HG03280 (cell line): ENCODE results near the gene GABRR1.
"Not testable (repeated sequence)": the region's sequence is repeated elsewhere in the genome, so short reads cannot be mapped to it uniquely, and the experiment has no call there.

Experiments used
- ATAC-seq: cut with Tn5 transposase; IDR thresholded peaks from one replicate; pipeline ENCODE4 v1.9.1; 2021; ENCODE audit warnings: mild to moderate bottlenecking, moderate library complexity; ENCODE audit not compliant: unreplicated experiment

Gene GABRR1

DNA sequence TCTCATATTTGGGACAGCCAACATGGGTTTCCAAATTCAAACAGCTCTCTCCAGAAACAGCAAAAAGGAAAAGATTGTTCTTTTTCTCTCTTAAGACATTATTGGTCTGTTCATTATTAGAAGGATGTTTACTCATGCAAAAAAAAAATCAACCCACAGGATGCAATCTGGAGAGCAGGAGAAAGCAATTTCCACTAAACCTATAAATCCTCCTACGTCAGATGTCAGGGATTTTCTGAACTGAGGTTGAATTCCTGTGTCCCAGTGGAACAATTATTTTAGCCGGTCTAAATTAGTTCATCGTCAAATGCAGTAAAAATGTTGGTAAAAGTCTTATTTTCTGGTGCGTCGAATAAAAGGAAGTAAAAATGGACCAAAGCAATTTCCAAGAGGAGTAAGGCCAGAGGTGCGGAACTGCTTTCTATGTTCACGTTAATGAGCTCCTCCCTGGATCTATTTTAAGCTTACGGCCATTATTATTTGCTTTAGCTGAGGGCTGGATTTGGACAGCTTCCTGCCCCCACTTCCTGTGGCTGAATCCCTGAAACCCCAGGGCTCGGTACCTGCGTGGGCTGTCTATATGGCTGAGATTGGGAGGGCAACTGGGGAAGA is at the start of gene GABRR1:
TSS of gene GABRR1 (minus strand) at position 60 of the 612 bp plus-strand sequence. CDS start at position 24, 36 bp downstream.
- ATAC-seq, result no peak

DNA sequence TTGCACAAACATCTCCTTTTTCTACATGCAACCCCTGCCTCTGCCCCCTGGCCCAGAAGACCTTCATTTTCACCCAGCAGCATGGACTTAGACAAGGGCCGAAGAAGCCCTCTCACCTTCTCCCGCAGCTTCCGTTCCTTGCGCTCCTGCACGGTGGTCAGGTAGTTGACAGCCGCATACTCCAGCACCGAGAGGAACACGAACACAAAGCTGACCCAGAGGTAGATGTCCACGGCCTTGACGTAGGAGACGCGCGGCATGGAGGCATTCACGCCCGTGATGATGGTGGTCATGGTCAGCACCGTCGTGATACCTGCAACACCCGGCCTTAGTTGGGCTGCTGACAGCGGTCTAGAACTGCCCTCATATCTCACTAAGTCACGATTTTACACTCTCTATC is 47.1 kb upstream of the GABRR1 start:
- ATAC-seq, result no peak

DNA sequence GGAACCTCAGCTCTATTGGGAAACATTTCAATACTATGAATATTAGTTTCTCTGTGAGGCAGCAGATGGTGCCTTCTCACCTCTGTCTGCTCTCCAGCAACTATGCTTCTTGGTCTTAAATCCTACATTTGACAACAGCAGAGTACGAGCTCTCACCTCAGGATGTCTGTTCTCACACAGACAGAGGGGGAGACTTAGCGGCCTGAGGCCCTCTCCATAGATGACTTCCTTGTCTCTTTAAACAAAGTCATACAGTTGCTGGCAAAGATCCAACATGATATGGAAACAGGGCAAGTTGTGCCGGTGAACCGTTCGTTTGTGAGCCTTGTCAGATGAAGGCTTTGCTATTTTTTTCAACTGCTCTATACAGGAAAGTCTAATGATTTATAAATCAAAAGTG is 43.7 kb upstream of the GABRR1 start:
- ATAC-seq, result no peak

DNA sequence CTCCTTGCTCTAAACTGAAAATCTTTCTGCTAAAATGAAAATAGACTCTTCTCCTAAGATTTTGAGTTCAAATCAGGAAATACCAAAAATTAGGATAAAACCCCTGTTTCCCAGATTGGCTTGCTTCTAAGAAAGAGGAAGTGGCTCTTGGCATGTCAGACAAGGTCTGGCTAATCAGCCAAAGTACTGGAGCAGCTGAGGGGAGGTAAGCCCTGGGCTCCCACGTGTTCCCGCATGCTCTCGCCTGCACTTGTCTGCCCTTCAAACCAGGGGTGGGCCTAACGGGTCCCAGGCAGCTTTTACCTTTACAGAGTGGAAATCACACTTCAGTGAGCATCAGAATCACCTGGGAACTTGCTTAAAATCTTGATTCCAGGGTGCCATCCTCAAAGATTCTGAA is 43.2 kb upstream of the GABRR1 start:
- ATAC-seq, result no peak

DNA sequence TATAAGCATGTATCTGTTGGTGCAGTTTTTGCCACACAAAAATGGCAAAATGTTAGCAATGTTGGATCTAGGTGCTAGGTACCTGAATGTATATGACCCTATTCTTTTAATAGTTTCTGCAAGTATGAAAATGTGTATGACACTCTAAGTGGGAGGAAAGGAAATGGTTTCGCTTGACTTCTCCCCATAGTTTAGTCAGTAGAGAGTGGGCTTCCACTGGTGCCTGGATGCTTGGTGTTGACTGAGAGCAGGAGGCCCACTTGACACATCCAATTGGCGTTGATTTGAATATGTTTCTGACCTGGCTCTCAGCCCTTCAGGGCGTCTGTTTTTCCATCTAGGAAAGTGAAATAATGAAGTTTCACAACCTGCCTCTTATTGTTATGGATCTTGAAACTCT is 41.8 kb upstream of the GABRR1 start:
- ATAC-seq, result no peak

DNA sequence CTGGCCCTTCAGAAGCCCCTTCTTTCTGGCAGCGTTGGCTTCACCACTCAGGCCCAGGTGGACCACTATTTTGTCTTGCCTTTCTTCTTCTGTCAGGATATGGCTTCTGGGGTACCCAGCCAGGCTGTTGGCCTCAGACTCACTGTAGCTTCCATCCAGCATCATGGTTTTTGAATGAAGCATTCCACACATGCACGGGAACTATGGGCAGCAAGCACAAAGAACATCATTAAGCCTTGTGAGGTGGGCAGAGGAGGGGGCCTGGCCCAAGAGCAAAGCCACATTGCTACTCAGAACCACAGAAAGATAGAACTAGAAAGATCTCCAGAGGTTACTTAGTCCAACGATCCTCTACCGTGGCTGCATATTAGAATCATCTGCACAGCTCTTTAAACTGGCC is 40.6 kb upstream of the GABRR1 start:
- ATAC-seq, result no peak

DNA sequence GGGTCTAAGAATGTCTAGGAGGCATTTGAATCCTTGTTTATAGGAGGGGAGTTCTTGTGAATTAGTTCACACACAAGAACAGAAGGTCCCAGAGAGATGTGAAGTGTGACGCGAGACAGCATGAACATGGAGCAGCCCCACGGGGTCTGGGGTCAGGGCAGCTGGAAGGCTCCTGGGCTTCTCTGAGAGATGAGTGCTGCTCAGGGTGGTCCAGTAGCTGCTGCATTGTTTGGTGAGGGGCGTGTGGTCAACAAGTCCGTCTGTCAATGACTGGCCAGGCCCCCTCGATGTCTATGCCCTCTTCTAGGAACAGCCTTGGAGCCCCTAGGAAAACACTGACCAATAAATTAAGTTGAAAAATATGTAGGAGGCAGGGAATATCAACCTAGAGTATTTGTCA is 40.2 kb upstream of the GABRR1 start:
- ATAC-seq, result no peak

DNA sequence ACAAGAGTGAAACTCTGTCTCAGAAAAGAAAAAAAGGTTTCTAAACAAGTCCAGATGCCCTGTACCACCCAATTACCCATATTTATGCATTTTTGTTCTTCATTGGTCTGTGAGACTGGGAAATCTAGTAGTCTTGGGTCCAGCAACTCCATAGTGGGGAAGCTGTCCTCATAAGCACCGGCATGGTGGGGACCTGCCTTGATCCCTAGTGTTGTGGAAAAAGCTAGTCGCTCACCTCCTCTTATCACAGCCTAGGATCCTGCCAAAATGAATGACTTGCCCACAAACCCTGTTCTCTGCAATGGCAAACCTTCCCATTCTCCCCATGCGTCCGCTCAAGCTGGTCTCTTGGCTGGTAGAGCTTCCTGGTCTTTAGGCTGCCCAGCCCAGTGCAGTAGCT is 38.3 kb upstream of the GABRR1 start:
- no peak for ATAC-seq

DNA sequence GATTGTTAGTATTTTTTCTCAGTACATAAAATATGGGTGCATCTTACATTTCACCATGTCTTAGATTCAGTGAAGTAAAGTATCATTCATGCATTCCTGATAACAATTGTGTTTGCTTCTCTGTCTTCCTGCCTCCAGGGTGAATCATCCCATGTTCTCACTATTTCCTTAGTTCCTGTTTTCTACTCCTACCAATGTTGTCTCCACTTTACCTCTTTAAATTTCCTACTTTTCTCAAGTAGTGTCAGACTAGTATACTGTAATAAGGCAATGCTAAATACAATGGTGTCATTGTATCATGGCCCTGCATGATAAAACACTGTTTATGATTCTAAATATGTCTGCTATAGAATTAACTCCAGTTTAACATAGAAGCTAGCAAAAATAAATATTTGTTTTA is 37.4 kb upstream of the GABRR1 start:
- no peak for ATAC-seq

DNA sequence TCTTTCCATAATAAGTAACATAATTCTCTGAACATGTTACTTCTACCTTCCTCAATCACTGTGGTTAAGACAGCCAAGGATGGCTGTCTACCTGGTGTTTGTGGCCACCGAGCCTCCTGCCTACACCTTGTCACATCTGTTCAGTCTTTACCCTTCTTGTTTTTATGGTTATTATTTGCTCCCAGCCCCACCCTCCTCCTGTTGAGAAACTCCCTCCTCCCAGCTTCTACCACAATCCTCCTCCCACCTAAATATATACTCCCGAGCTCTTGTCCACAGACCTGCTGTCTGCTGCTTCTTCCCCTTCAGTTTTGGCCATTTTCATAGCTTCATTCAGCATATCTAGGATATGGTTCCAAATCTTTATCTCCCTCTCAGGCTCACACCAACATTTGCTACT is 35.7 kb upstream of the GABRR1 start:
- no peak for ATAC-seq

DNA sequence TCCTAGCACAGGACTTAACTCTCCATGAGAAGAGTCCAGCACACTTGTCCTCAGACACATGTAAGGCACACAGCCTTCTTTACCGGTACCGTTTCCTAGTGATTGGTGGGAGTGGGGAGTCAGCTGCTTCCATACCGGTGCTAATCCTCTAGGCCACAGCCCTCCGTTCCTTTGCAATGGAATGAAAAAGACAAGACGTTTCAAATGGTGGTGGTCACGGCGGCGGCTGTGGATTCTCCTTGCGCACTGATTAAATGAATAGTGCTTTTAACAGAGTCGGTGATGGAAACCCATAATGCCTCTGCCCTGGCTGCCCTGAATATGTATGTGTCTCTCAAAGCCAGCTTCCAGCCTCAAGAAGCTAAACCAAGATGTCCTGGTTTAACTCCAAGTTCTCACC is 34.8 kb upstream of the GABRR1 start:
- ATAC-seq, result no peak

DNA sequence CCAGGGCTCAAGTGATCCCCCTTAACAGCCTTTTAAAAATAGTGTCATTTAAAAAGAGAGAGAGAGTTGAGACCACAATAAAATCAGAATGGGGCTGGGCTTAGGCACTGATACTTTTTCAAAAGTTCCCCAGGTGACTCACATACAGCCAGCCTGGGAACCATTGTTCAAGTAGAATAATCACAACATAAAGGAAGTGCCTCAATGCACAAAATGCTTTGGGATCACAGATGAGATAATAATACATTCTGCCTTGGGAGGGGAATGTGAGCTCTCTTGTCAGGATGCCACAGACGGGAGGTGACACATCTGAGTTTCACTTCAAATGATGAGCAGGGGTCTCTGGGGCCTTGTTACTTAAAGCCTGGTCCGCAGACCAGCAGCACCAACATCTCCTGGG is 34.0 kb upstream of the GABRR1 start:
- ATAC-seq, result no peak

DNA sequence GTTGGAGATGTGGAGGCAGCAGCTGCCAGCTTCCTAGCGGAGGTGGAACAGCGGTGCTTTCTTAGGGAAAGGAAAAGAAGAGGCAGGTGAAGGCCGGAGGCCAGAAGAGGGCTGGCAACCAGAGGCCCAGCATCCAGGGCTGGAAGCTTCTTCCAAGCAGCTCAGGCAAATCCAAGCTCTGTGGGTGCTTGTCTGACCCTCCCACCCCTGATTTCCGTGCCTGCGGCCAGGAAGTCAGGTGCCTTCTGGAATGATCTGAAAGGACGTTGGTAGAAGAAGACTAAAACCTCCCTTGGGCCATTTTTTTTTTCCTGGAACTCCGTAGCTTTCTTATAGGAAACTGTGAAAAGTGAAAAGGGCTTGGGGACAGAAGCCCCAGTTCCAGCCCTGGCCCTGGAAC is 33.1 kb upstream of the GABRR1 start:
- ATAC-seq, result no peak

DNA sequence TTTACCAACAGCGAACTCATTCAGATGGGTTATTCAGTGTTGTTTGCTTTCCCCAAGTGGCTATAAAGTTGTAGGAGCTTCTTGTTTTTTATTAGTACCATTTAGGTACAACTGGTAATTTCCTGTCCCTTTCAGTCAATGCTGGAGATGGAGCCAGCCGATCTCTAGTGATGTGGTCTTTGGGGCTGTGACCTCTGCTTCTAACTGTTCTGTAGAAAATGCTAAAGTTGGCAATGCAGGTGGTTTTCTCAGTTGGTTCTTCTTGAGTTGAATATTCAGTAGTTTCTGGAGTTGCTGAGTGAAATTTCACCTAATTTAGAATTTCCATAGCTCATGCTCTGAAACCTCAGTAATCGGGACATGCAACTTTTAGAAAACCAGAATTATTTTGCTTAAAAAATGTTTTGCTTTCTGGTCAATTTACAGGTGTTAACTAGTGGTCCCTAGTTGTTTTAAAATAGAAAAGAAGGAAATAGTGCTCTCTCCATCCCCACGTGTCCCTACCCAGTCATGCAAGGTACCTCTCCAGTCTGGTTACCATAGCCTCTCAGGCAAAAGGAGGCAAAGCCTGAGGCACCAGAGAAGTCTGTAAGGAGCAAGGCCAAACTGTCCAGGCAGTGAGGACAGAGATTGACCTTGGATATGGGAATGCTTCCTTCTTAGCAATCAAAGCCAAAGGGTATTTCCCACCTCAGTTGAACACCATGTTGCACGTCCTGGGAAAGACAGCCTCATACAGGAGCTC is 27.3 kb upstream of the GABRR1 start:
- ATAC-seq, result peak; percentile 61

DNA sequence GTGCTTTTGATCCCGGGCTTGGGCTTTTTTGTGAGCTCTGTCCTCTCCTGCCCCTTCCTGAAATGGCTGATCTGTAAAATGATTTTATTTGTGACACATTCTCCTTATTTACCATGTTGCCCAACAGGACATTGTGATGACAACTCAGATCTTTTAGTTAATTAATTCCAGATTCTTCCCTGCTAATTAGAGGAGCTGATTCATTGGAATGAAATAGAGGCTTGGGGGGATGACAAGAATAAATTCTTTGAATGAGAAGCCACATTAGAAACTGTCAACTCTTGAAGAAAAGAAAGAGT is 26.1 kb upstream of the GABRR1 start:
- no peak for ATAC-seq

DNA sequence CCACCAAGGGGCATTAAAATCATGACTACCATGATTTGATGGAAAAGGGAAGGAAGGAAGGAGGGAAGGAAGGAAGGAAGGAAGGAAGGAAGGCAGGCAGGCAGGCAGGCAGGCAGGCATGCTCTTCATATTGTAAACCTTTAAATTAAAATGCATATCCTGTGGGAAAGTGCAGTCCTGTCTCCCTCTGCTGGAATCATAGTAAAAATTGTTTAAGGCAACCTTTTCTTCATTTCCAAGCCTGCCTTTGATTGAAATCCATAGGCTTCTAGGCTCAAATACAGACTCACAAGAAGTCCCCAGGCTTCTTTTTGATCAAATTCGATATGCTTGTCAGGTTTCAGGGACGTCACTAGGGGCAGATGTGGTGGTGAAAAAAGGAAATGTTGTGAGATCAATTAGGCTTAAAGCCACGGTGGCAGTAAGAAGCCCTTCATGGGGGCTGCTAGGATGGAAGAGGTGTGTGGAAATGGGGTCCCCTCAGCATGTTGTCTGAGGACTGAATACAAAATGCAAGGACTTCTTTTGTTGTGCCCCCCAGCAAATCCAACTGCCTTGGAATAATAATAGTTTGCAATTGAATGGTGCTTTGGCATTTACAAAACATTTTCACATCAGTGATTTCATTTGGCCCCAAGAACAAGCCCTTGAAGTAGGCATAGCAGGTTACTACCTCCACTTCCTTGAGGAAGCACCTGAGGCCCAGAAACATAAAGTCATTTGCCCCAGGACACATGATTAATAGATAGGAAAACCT is 25.6 kb upstream of the GABRR1 start:
- no peak for ATAC-seq

DNA sequence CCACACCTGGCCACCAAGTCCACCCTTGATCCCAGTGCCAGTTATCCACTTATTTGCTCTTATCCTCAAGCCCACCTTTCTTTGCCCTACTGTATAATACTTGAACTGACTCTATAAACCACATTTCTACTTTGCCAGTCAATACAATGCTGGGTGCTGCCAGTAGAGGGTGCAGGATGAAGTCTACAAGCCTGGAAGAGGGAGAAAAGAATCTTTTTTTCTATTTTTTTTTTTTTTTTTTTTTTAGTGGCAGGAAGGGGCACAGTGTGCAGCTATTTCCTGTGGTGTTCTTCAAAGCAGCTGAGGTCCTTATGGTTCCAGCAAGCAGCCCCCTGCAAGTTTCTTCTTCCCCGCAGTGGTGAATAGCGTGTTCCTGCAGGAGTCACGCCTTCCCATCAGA is 22.2 kb upstream of the GABRR1 start:
- ATAC-seq, result no peak

DNA sequence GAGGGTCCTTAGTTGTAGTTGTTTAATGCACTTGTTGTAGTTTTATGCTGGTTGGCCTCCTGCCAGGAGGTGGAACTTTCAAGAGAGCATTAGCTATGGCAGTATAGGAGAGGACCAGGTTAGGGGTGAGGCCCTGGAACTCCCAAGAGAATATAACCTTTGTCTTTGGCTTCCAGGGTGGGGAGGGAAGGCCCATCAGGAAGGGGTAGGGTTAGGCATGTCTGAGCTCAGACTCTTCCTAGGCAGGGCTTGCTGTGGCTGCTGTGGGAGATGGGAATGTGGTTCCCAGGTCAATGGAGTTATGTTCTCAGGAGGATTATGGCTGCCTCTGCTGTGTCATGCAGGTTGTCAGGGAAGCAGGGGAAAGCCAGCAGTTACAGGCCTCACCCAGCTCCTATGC is 20.0 kb upstream of the GABRR1 start:
- ATAC-seq, result no peak

DNA sequence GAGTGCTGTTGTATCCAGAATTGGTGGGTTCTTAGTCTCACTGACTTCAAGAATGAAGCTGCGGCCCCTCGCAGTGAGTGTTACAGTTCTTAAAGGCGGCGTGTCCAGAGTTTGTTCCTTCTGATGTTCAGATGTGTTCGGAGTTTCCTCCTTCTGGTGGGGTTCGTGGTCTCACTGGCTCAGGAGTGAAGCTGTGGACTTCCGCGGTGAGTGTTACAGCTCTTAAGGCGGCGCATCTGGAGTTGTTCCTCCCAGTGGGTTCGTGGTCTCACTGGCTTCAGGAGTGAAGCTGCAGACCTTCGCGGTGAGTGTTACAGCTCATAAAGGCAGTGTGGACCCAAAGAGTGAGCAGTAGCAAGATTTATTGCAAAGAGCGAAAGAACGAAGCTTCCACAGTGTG is 16.4 kb upstream of the GABRR1 start:
- not testable (repeated sequence) for ATAC-seq

DNA sequence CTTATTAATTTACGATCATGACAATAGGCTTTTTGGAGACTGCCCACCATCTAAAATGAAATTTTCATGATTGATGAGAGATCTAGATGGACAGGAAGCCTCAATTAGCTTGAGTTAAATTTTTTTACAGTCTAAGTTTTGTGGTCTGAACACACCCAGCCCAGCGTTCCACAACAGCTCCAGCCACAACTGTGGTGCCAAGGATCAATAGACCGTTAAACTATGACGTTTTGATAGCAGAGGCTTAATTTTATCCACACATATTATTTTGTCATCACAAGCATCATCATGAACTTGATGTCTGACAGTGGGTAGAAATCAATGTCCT is 5.5 kb upstream of the GABRR1 start:
- no peak for ATAC-seq

DNA sequence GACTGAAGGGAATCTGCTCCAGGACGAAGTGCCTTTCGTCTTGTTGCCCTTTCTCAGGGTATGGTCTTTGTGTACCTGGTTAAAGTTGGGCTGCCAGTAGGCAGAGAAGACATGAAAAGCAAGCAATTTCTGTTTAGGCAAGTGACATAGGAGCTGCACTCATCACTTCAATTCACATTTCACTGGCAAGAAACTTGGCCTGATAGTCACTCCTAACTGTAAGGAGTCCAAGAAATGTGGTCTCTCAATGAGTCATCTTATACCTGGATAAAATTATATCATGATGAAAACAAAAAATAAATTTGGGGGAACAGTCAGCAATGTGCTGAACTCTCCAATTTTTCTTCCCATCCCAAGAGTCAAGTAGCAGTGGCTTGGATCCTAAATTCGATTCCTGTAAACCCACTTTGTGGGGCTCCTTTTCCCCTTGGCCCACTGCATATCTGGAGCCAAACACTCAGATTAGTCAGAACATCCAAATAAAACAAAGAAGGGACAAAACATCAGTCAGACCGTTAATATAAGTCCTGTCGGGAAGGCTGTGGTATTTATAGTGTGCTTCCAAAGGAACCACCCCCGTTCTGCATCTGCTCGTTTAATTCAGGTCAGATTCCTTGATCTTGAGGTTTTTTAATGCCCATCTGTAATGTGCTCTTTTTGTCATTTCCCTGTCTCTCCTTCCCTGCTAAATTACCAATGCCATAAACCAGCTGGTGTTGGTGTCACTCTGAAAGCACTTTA is 5.0 kb upstream of the GABRR1 start:
- ATAC-seq, result no peak

DNA sequence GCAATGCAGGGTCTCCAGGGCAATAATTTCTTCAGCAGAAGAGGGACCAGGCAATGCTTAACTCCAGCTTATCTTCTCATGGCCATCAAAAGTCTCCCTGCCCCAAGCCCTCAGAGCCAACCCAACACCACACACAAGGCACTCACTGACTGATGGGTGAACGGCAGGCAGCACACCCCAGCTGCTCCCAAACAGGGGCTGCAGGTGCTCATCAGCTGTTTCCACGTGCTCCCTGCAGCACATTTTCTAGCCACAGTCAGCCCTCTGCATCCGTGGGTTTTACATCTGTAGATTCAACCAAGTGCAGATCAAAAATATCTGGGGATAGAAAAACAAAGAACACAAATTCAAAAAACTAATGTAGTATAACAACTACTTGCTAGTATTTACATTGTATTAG is 4.0 kb upstream of the GABRR1 start:
- no peak for ATAC-seq
